DMS 273 (cell line): ENCODE data around the gene SNX32.

Source experiments
- DNase-seq: peaks from one replicate; lab custom pipeline; 2025; ENCODE audit not compliant: unreplicated experiment; lab: John Stamatoyannopoulos, UW

The SNX32 gene

DNA sequence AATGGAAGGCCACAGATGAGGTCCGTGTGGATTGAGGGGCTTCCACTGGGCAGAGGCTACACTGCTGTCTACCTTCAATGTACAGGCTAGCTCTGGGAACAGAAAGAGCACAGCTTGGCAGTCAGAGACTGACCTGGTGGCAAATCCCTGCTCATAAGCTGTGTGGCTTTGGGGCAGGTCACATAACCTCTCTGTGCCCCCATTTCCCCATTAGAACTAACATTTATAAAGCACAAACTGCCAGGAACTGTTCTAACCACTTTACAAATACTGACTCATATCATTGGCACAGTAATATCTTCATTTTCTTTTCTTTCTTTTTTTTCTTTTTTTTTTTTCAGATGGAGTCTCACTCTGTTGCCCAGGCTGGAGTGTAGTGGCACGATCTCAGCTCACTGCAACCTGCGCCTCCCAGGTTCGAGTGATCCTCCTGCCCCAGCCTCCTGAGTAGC is 63.3 kb downstream of the SNX32 start:
- no peak for DNase-seq

GRCh38 chr11:65898656-65899355 is 65.0 kb downstream of the SNX32 start:
- DNase-seq, result no peak

DNA sequence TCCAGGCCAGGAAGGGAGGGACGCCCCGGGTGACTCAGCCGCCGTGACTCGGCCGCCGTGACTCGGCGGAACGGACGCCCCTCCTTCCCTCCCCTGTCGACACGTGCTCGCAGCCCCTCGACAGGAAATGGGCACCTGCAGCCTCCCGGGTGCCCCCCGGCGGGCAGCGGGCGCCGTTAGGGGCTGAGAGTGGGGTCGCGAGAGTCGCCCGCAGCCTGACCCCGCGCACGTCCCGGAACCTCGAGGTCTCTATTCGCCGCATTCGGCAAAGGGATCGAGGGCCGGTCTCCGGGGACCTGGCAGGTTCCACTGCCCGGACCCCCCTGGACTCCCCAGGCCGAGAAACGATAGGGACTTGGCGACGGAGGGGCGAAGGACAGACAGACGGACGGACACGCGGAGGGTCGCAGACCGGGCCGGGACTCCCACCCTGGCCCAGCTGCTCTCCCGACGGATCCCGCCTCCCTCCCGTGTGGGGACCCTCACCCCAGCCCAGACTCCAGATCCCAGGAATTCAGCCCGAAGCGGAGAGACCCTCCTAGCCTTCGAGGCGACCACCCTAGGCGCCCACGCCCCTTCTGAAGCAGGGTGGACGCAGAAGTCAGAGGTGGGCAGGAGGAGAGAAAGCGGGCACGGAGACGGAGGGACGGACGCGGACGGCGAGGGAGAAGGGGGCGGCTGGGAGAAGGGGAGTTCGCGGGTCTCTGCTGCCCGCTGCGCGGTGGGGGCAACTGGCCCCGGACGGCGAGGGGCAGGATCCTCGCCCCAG is 65.8 kb downstream of the SNX32 start:
- DNase-seq, result peak; percentile 30

GRCh38 chr11:65900125-65900898 is 66.5 kb downstream of the SNX32 start, which contains the start of gene FOSL1:
FOSL1 (minus strand) TSS chr11:65900388; CDS start chr11:65900339, 49 bp downstream.
- peak; percentile 75 for DNase-seq

DNA sequence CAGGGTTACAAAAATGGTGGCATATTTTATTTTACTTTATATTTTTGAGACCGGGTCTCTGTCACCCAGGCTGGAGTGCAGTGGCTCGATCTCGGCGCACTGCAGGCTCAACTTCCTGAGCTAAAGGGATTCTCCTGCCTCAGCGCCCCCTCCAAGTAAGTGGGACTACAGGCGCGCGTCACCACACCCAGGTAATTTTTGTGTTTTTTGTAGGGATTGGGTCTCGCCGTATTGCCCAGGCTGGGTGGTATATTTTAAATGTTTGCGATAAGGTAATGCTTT is 67.1 kb downstream of the SNX32 start:
- no peak for DNase-seq

GRCh38 chr11:65903068-65903481 is 69.3 kb downstream of the SNX32 start:
- no peak for DNase-seq
